Endothelial cell of umbilical vein (primary cell): ENCODE measurements around the gene LZIC. TPM values are rescaled to one million over a fixed set of nuclear protein-coding genes. Genes with fewer than 3 reads are reported as not detected.

ENCODE experiments used
- BruUV-seq: library from RNA; stranded (reverse); fragments of 400-500 nt; replicated peaks from 2 replicates; lab custom pipeline; 2021; lab: Mats Ljungman, UMichigan
- CTCF ChIA-PET: fragments of 300-600, 350-600 bp; sonication (Branson Sonifier 250); formaldehyde crosslinking; loops from one replicate; lab custom pipeline; 2021; ENCODE audit warnings: antibody characterized with exemption, inconsistent platforms; lab: Charles Lee
- POLR2A ChIA-PET: fragments of 300-600, 350-600 bp; sonication (Branson Sonifier 250); formaldehyde crosslinking; loops from one replicate; lab custom pipeline; 2021; ENCODE audit warnings: antibody characterized with exemption, inconsistent platforms; lab: Charles Lee
- DNase-seq: peaks from one replicate; pipeline ENCODE4 v3.0.0-alpha.2; 2011; ENCODE audit warnings: low read depth, low spot score
- FAIRE-seq: peaks from 2 replicates; lab custom pipeline; 2011; peaks lifted over from hg19 to GRCh38; lab: Jason Lieb, UNC
- H2AFZ ChIP-seq: 2 replicates; pipeline ENCODE4 v1.6.0; 2012; ENCODE audit warnings: low read depth, low read length, control low read depth, inconsistent platforms
- H3K27ac ChIP-seq: 2 replicates; pipeline ENCODE4 v1.5.1; 2011; ENCODE audit warnings: low read depth, mild to moderate bottlenecking, control low read depth, low read length, moderate library complexity; ENCODE audit not compliant: insufficient read depth
- H3K27me3 ChIP-seq, 2 experiments: 2 replicates each; pipeline versions ENCODE4 v1.6.0 to v1.6.1; 2011; ENCODE audit warnings: low read length in 2 of 2, mixed read lengths in 1 of 2; ENCODE audit not compliant: control insufficient read depth in 2 of 2, insufficient read depth in 2 of 2
- H3K36me3 ChIP-seq, 2 experiments: 2 replicates in 1 of 2; 3 replicates in 1 of 2; pipeline ENCODE4 v1.5.1; 2011; ENCODE audit warnings: low read length in 2 of 2, mild to moderate bottlenecking in 1 of 2, moderate library complexity in 1 of 2; ENCODE audit not compliant: control insufficient read depth in 2 of 2, insufficient read depth in 2 of 2; ENCODE audit errors: extremely low read depth in 1 of 2
- H3K4me1 ChIP-seq: 3 replicates; pipeline ENCODE4 v1.5.1; 2011; ENCODE audit warnings: mild to moderate bottlenecking, low read length; ENCODE audit not compliant: control insufficient read depth, insufficient read depth; ENCODE audit errors: extremely low read depth
- H3K4me2 ChIP-seq: 2 replicates; pipeline ENCODE4 v1.6.1; 2011; ENCODE audit warnings: low read length, control low read depth, mixed read lengths; ENCODE audit not compliant: insufficient read depth
- H3K4me3 ChIP-seq, 3 experiments: fragments of 200-600 bp in 1 of 3; sonication (generic), shearing (Covaris generic) in 1 of 3; replicated peaks in 1 of 3; 2 replicates each; pipeline ENCODE4 v1.5.1; 2011 to 2016; ENCODE audit warnings: control low read depth in 3 of 3, low read length in 3 of 3, mild to moderate bottlenecking in 2 of 3, inconsistent platforms in 1 of 3, low read depth in 1 of 3, moderate library complexity in 1 of 3; ENCODE audit not compliant: insufficient read depth in 1 of 3
- H3K79me2 ChIP-seq: 2 replicates; pipeline ENCODE4 v1.6.0; 2012; ENCODE audit warnings: low read length, inconsistent platforms; ENCODE audit not compliant: control insufficient read depth, insufficient read depth
- H3K9ac ChIP-seq: replicated peaks from 2 replicates; pipeline ENCODE3; 2011; ENCODE audit warnings: low read length, control low read depth; ENCODE audit not compliant: insufficient read depth; ENCODE audit errors: extremely low read depth
- H3K9me1 ChIP-seq: replicated peaks from 3 replicates; pipeline ENCODE4 v1.6.0; 2011; ENCODE audit warnings: mild to moderate bottlenecking, low read length; ENCODE audit not compliant: control insufficient read depth, insufficient read depth; ENCODE audit errors: extremely low read depth
- H3K9me3 ChIP-seq: replicated peaks from 2 replicates; pipeline ENCODE4 v1.5.1; 2012; ENCODE audit warnings: low read length, inconsistent platforms; ENCODE audit not compliant: control insufficient read depth, insufficient read depth
- H4K20me1 ChIP-seq: replicated peaks from 2 replicates; pipeline ENCODE3; 2011; ENCODE audit warnings: mild to moderate bottlenecking, low read length; ENCODE audit not compliant: control insufficient read depth, insufficient read depth; ENCODE audit errors: extremely low read depth
- EZH2 ChIP-seq: IDR thresholded peaks from 2 replicates; pipeline ENCODE4 v1.6.1; 2012; ENCODE audit warnings: borderline replicate concordance, low read depth, mild to moderate bottlenecking, moderate library complexity, low read length, inconsistent platforms; ENCODE audit not compliant: severe bottlenecking
- FOS ChIP-seq: IDR thresholded peaks from 2 replicates; pipeline ENCODE4 v1.6.1; 2011; ENCODE audit warnings: mild to moderate bottlenecking, low read length, moderate library complexity, borderline replicate concordance; ENCODE audit not compliant: insufficient read depth
- GATA2 ChIP-seq: IDR thresholded peaks from 2 replicates; pipeline ENCODE4 v1.7.0; 2011; ENCODE audit warnings: low read depth, mild to moderate bottlenecking, moderate library complexity, mixed read lengths, low read length; ENCODE audit not compliant: insufficient read length, insufficient read depth
- JUN ChIP-seq: IDR thresholded peaks from 2 replicates; pipeline ENCODE4 v1.6.1; 2011; ENCODE audit warnings: borderline replicate concordance, low read depth; ENCODE audit not compliant: insufficient read length, insufficient read depth
- MYC ChIP-seq: IDR thresholded peaks from one replicate; pipeline ENCODE4 v1.6.1; 2011; ENCODE audit warnings: mild to moderate bottlenecking, low read depth, low read length
- POLR2A ChIP-seq: IDR thresholded peaks from 2 replicates; pipeline ENCODE4 v1.6.1; 2012; ENCODE audit warnings: low read depth, mild to moderate bottlenecking, control low read depth, low read length
- POLR2AphosphoS5 ChIP-seq: IDR thresholded peaks from 2 replicates; pipeline ENCODE4 v1.6.1; 2012; ENCODE audit warnings: low read depth, mild to moderate bottlenecking, control low read depth, low read length, moderate library complexity; ENCODE audit not compliant: insufficient read depth
- dilution Hi-C: fragments of 300-500 bp; cut with MboI; formaldehyde crosslinking; loops from one replicate; pipeline ENCODE4 v1.15.0; 2019; ENCODE audit warnings: low sequenced_read_pairs; ENCODE audit not compliant: extremely low pct_ligation_motif_present
- intact Hi-C: fragments of 100-400 bp; cut with micrococcal nuclease; formaldehyde crosslinking; loops from one replicate; pipeline ENCODE4 v1.10.0; 2022
- polyA plus RNA-seq, 4 experiments: library from polyadenylated mRNA; depleted of rRNA in 3 of 4; stranded (reverse) in 3 of 4; unstranded in 1 of 4; fragments of >200 nt; gene quantifications; 2 replicates each; pipeline versions ENCODE4 v1.2.1 to v1.2.3, GENCODE V29; 2011 to 2012; ENCODE audit warnings: missing spikeins in 1 of 4
- total RNA-seq: library from RNA; stranded (reverse); gene quantifications from 2 replicates; pipeline ENCODE4 v1.2.3, GENCODE V29; 2021
- TF ChIP-seq, protein P1 (sequence below), 2 donors: IDR thresholded peaks; 1 replicate in 1 of 2; 2 replicates in 1 of 2; pipeline ENCODE4 v1.5.1; 2011; ENCODE audit warnings: low read length in 2 of 2, mild to moderate bottlenecking in 2 of 2, moderate library complexity in 2 of 2, control low read depth in 1 of 2, inconsistent platforms in 1 of 2, low read depth in 1 of 2; ENCODE audit not compliant: insufficient read depth in 1 of 2; ENCODE audit errors: extremely low read depth in 1 of 2
- TF ChIP-seq, protein P2 (sequence below): IDR thresholded peaks from 2 replicates; pipeline ENCODE4 v1.6.1; 2011; ENCODE audit not compliant: insufficient read depth, insufficient read length

LZIC gene
- total and polyA plus RNA-seq, 2 donors (not counting 3 experiments of a cell fraction or from before 2014, with no cell fraction given) = 3.7 to 23.4 TPM

DNA sequence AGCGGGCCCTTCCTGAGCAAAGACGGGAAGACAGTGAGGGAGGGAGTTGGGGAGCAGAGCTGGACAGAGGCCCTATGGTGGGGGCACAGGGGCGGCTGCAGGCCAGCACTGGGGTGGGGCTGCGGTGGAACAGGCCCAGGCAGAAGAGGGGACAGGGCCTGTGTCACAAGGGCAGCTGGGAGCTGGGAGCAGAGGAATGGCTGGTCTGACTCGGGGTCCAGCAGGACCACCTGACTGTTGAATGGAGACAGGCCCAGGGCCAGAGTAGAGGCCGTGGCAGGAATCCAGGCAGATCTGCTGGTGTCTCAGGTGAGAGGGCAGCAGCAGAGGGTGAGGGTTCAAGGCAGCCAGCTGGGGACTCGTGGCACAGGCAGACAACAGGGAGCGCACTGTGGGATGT lies 58.4 kb downstream of the LZIC start:
- no TSS peak for BruUV-seq
- Histone ChIP-seq H3K4me1 (peaks cover 5% of the 10 kb centered on the region), H3K9me3 (no peaks in the 10 kb centered on the region), H3K79me2 (no peaks in the 10 kb centered on the region), H2AFZ (no peak overlapping the region), H4K20me1 (no peaks in the 10 kb centered on the region), H3K27me3 (no peaks in the 10 kb centered on the region), H3K36me3 (peaks cover 0 to 2% of the 10 kb centered on the region in 2 experiments), H3K9ac (no peak overlapping the region), H3K4me2 (no peak overlapping the region), H3K27ac (no peak overlapping the region), H3K9me1 (no peaks in the 10 kb centered on the region), H3K4me3 (no peak overlapping the region)
- ChIA-PET POLR2A (interaction anchor here (0.6 kb wide), 1 partner anchor 121 kb away, joined by 5 read pairs; no protein-coding TSS in a partner anchor), CTCF (interaction anchor here (1.6 kb wide), 1 partner anchor 29 kb away, joined by 4 read pairs; no protein-coding TSS in a partner anchor)
- no peak for TF ChIP-seq JUN
- no peak for TF ChIP-seq MYC
- no peak for TF ChIP-seq POLR2A
- TF ChIP-seq, protein P1, sequence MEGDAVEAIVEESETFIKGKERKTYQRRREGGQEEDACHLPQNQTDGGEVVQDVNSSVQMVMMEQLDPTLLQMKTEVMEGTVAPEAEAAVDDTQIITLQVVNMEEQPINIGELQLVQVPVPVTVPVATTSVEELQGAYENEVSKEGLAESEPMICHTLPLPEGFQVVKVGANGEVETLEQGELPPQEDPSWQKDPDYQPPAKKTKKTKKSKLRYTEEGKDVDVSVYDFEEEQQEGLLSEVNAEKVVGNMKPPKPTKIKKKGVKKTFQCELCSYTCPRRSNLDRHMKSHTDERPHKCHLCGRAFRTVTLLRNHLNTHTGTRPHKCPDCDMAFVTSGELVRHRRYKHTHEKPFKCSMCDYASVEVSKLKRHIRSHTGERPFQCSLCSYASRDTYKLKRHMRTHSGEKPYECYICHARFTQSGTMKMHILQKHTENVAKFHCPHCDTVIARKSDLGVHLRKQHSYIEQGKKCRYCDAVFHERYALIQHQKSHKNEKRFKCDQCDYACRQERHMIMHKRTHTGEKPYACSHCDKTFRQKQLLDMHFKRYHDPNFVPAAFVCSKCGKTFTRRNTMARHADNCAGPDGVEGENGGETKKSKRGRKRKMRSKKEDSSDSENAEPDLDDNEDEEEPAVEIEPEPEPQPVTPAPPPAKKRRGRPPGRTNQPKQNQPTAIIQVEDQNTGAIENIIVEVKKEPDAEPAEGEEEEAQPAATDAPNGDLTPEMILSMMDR (IDR thresholded peaks at IDR 0.05; ENCODE audit: extremely low read depth in 1 of 2, insufficient read depth in 1 of 2, low read depth in 1 of 2, low read length in 2 of 2) = no peak
- TF ChIP-seq GATA2 = no peak
- TF ChIP-seq, protein P2, sequence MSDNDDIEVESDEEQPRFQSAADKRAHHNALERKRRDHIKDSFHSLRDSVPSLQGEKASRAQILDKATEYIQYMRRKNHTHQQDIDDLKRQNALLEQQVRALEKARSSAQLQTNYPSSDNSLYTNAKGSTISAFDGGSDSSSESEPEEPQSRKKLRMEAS = no peak
- TF ChIP-seq POLR2AphosphoS5 = no peak
- TF ChIP-seq EZH2 = no peak
- no peak for TF ChIP-seq FOS
- dilution Hi-C loops (no loop called here), intact Hi-C loops (no loop called here)
- DNase-seq (no peak), FAIRE-seq (no peak)
